Adrenal gland (tissue), 5 donors: Measurements from ENCODE around the gene SPO11.

Source experiments
- CTCF ChIP-seq, 6 experiments: fragments of 450-650 bp in 4 of 6; fragments of 200-600 bp in 2 of 6; sonication (generic) in 1 of 6; IDR thresholded peaks; 1 replicate in 5 of 6; 2 replicates in 1 of 6; pipeline versions ENCODE4 v1.5.1 to v1.8.0; 2016 to 2021; ENCODE audit warnings: antibody characterized with exemption in 6 of 6, mild to moderate bottlenecking in 2 of 6, moderate library complexity in 1 of 6
- POLR2A ChIP-seq, 2 donors: fragments of 450-650 bp; IDR thresholded peaks; one replicate each; pipeline ENCODE4 v1.6.1; 2017; ENCODE audit warnings: antibody characterized with exemption in 2 of 2, mild to moderate bottlenecking in 2 of 2, moderate library complexity in 1 of 2
- donor health status: DM: no; HTN: no; CAD: no.

- TF ChIP-seq CTCF (IDR thresholded peaks at IDR 0.05): no peak
- TF ChIP-seq POLR2A (IDR thresholded peaks at IDR 0.05): no peak
These were observed 47.7 kb upstream of the SPO11 start for GRCh38 chr20:57281900-57282299.
